Endothelial cell of umbilical vein (primary cell): ENCODE results near the gene HOXD8. TPM values are rescaled to one million over a fixed set of nuclear protein-coding genes. Genes with fewer than 3 reads are reported as not detected.

Source experiments
- BruUV-seq: library from RNA; stranded (reverse); fragments of 400-500 nt; replicated peaks from 2 replicates; lab custom pipeline; 2021; lab: Mats Ljungman, UMichigan
- CTCF ChIA-PET: fragments of 300-600, 350-600 bp; sonication (Branson Sonifier 250); formaldehyde crosslinking; loops from one replicate; lab custom pipeline; 2021; ENCODE audit warnings: antibody characterized with exemption, inconsistent platforms; lab: Charles Lee
- POLR2A ChIA-PET: fragments of 300-600, 350-600 bp; sonication (Branson Sonifier 250); formaldehyde crosslinking; loops from one replicate; lab custom pipeline; 2021; ENCODE audit warnings: antibody characterized with exemption, inconsistent platforms; lab: Charles Lee
- DNase-seq: peaks from one replicate; pipeline ENCODE4 v3.0.0-alpha.2; 2011; ENCODE audit warnings: low read depth, low spot score
- FAIRE-seq: peaks from 2 replicates; lab custom pipeline; 2011; peaks lifted over from hg19 to GRCh38; lab: Jason Lieb, UNC
- H2AFZ ChIP-seq: 2 replicates; pipeline ENCODE4 v1.6.0; 2012; ENCODE audit warnings: low read depth, low read length, control low read depth, inconsistent platforms
- H3K27ac ChIP-seq: 2 replicates; pipeline ENCODE4 v1.5.1; 2011; ENCODE audit warnings: low read depth, mild to moderate bottlenecking, control low read depth, low read length, moderate library complexity; ENCODE audit not compliant: insufficient read depth
- H3K27me3 ChIP-seq, 2 experiments: 2 replicates each; pipeline versions ENCODE4 v1.6.0 to v1.6.1; 2011; ENCODE audit warnings: low read length in 2 of 2, mixed read lengths in 1 of 2; ENCODE audit not compliant: control insufficient read depth in 2 of 2, insufficient read depth in 2 of 2
- H3K36me3 ChIP-seq, 2 experiments: 2 replicates in 1 of 2; 3 replicates in 1 of 2; pipeline ENCODE4 v1.5.1; 2011; ENCODE audit warnings: low read length in 2 of 2, mild to moderate bottlenecking in 1 of 2, moderate library complexity in 1 of 2; ENCODE audit not compliant: control insufficient read depth in 2 of 2, insufficient read depth in 2 of 2; ENCODE audit errors: extremely low read depth in 1 of 2
- H3K4me1 ChIP-seq: 3 replicates; pipeline ENCODE4 v1.5.1; 2011; ENCODE audit warnings: mild to moderate bottlenecking, low read length; ENCODE audit not compliant: control insufficient read depth, insufficient read depth; ENCODE audit errors: extremely low read depth
- H3K4me2 ChIP-seq: 2 replicates; pipeline ENCODE4 v1.6.1; 2011; ENCODE audit warnings: low read length, control low read depth, mixed read lengths; ENCODE audit not compliant: insufficient read depth
- H3K4me3 ChIP-seq, 3 experiments: fragments of 200-600 bp in 1 of 3; sonication (generic), shearing (Covaris generic) in 1 of 3; replicated peaks in 1 of 3; 2 replicates each; pipeline ENCODE4 v1.5.1; 2011 to 2016; ENCODE audit warnings: control low read depth in 3 of 3, low read length in 3 of 3, mild to moderate bottlenecking in 2 of 3, inconsistent platforms in 1 of 3, low read depth in 1 of 3, moderate library complexity in 1 of 3; ENCODE audit not compliant: insufficient read depth in 1 of 3
- H3K79me2 ChIP-seq: 2 replicates; pipeline ENCODE4 v1.6.0; 2012; ENCODE audit warnings: low read length, inconsistent platforms; ENCODE audit not compliant: control insufficient read depth, insufficient read depth
- H3K9ac ChIP-seq: replicated peaks from 2 replicates; pipeline ENCODE3; 2011; ENCODE audit warnings: low read length, control low read depth; ENCODE audit not compliant: insufficient read depth; ENCODE audit errors: extremely low read depth
- H3K9me1 ChIP-seq: replicated peaks from 3 replicates; pipeline ENCODE4 v1.6.0; 2011; ENCODE audit warnings: mild to moderate bottlenecking, low read length; ENCODE audit not compliant: control insufficient read depth, insufficient read depth; ENCODE audit errors: extremely low read depth
- H3K9me3 ChIP-seq: replicated peaks from 2 replicates; pipeline ENCODE4 v1.5.1; 2012; ENCODE audit warnings: low read length, inconsistent platforms; ENCODE audit not compliant: control insufficient read depth, insufficient read depth
- H4K20me1 ChIP-seq: replicated peaks from 2 replicates; pipeline ENCODE3; 2011; ENCODE audit warnings: mild to moderate bottlenecking, low read length; ENCODE audit not compliant: control insufficient read depth, insufficient read depth; ENCODE audit errors: extremely low read depth
- CTCF ChIP-seq, 2 donors: IDR thresholded peaks; 1 replicate in 1 of 2; 2 replicates in 1 of 2; pipeline ENCODE4 v1.5.1; 2011; ENCODE audit warnings: low read length in 2 of 2, mild to moderate bottlenecking in 2 of 2, moderate library complexity in 2 of 2, control low read depth in 1 of 2, inconsistent platforms in 1 of 2, low read depth in 1 of 2; ENCODE audit not compliant: insufficient read depth in 1 of 2; ENCODE audit errors: extremely low read depth in 1 of 2
- EZH2 ChIP-seq: IDR thresholded peaks from 2 replicates; pipeline ENCODE4 v1.6.1; 2012; ENCODE audit warnings: borderline replicate concordance, low read depth, mild to moderate bottlenecking, moderate library complexity, low read length, inconsistent platforms; ENCODE audit not compliant: severe bottlenecking
- FOS ChIP-seq: IDR thresholded peaks from 2 replicates; pipeline ENCODE4 v1.6.1; 2011; ENCODE audit warnings: mild to moderate bottlenecking, low read length, moderate library complexity, borderline replicate concordance; ENCODE audit not compliant: insufficient read depth
- GATA2 ChIP-seq: IDR thresholded peaks from 2 replicates; pipeline ENCODE4 v1.7.0; 2011; ENCODE audit warnings: low read depth, mild to moderate bottlenecking, moderate library complexity, mixed read lengths, low read length; ENCODE audit not compliant: insufficient read length, insufficient read depth
- JUN ChIP-seq: IDR thresholded peaks from 2 replicates; pipeline ENCODE4 v1.6.1; 2011; ENCODE audit warnings: borderline replicate concordance, low read depth; ENCODE audit not compliant: insufficient read length, insufficient read depth
- MAX ChIP-seq: IDR thresholded peaks from 2 replicates; pipeline ENCODE4 v1.6.1; 2011; ENCODE audit not compliant: insufficient read depth, insufficient read length
- MYC ChIP-seq: IDR thresholded peaks from one replicate; pipeline ENCODE4 v1.6.1; 2011; ENCODE audit warnings: mild to moderate bottlenecking, low read depth, low read length
- POLR2A ChIP-seq: IDR thresholded peaks from 2 replicates; pipeline ENCODE4 v1.6.1; 2012; ENCODE audit warnings: low read depth, mild to moderate bottlenecking, control low read depth, low read length
- POLR2AphosphoS5 ChIP-seq: IDR thresholded peaks from 2 replicates; pipeline ENCODE4 v1.6.1; 2012; ENCODE audit warnings: low read depth, mild to moderate bottlenecking, control low read depth, low read length, moderate library complexity; ENCODE audit not compliant: insufficient read depth
- dilution Hi-C: fragments of 300-500 bp; cut with MboI; formaldehyde crosslinking; loops from one replicate; pipeline ENCODE4 v1.15.0; 2019; ENCODE audit warnings: low sequenced_read_pairs; ENCODE audit not compliant: extremely low pct_ligation_motif_present
- intact Hi-C: fragments of 100-400 bp; cut with micrococcal nuclease; formaldehyde crosslinking; loops from one replicate; pipeline ENCODE4 v1.10.0; 2022
- polyA plus RNA-seq, 4 experiments: library from polyadenylated mRNA; depleted of rRNA in 3 of 4; stranded (reverse) in 3 of 4; unstranded in 1 of 4; fragments of >200 nt; gene quantifications; 2 replicates each; pipeline versions ENCODE4 v1.2.1 to v1.2.3, GENCODE V29; 2011 to 2012; ENCODE audit warnings: missing spikeins in 1 of 4
- total RNA-seq: library from RNA; stranded (reverse); gene quantifications from 2 replicates; pipeline ENCODE4 v1.2.3, GENCODE V29; 2021

The HOXD8 gene
- total and polyA plus RNA-seq, 2 donors (not counting 3 experiments of a cell fraction or from before 2014, with no cell fraction given): 6.4 to 15.6 TPM

GRCh38 chr2:176081837-176082524 lies 47.5 kb upstream of the HOXD8 start:
- Histone ChIP-seq H3K79me2 (no peaks in the 10 kb centered on the region), H3K4me2 (no peak overlapping the region), H3K9me1 (no peaks in the 10 kb centered on the region), H3K27ac (no peak overlapping the region), H4K20me1 (peaks cover 2% of the 10 kb centered on the region), H3K4me3 (no peak overlapping the region), H3K9me3 (no peaks in the 10 kb centered on the region), H3K36me3 (no peaks in the 10 kb centered on the region), H2AFZ (no peak overlapping the region), H3K4me1 (no peaks in the 10 kb centered on the region), H3K9ac (no peak overlapping the region), H3K27me3 (peaks cover 83 to 97% of the 10 kb centered on the region in 2 experiments)
- ChIA-PET POLR2A (no interaction called here), CTCF (interaction anchor here (1.4 to 1.6 kb wide), 3 partner anchors 14 to 29 kb away, joined by 4 to 6 read pairs (median 4); no protein-coding TSS in a partner anchor)
- FAIRE-seq: no peak
- no TSS peak for BruUV-seq
- TF ChIP-seq FOS (no peak), EZH2 (peak; percentile 98)
- intact Hi-C loops: loop anchor here (2.0 kb wide), 2 partner anchors 15 to 79 kb away; partner anchors contain the start of gene LNPK
- no peak for DNase-seq
- dilution Hi-C loops: no loop called here

- Histone ChIP-seq H3K9ac (no peak overlapping the region), H3K4me2 (no peak overlapping the region), H3K9me1 (no peaks in the 10 kb centered on the region), H2AFZ (no peak overlapping the region), H3K4me1 (no peaks in the 10 kb centered on the region), H3K27ac (no peak overlapping the region), H4K20me1 (no peaks in the 10 kb centered on the region), H3K9me3 (no peaks in the 10 kb centered on the region), H3K36me3 (no peaks in the 10 kb centered on the region), H3K27me3 (peaks cover 86 to 97% of the 10 kb centered on the region in 2 experiments), H3K4me3 (no peak overlapping the region), H3K79me2 (no peaks in the 10 kb centered on the region)
- CTCF ChIA-PET: interaction anchor here (1.0 to 1.4 kb wide), 2 partner anchors 13 to 15 kb away, joined by 3 to 6 read pairs; no protein-coding TSS in a partner anchor
- DNase-seq (no peak), FAIRE-seq (no peak)
- POLR2A ChIA-PET: interaction anchor here (0.6 kb wide), 1 partner anchor 751 kb away, joined by 3 read pairs; no protein-coding TSS in a partner anchor
- dilution Hi-C loops: no loop called here
- BruUV-seq: no TSS peak
- TF ChIP-seq CTCF (IDR thresholded peaks at IDR 0.05; ENCODE audit: extremely low read depth in 1 of 2, insufficient read depth in 1 of 2, low read depth in 1 of 2, low read length in 2 of 2) (no peak), GATA2 (no peak), EZH2 (no peak), FOS (no peak), MYC (no peak), POLR2AphosphoS5 (no peak), JUN (no peak), POLR2A (no peak), MAX (no peak)
- intact Hi-C loops: no loop called here
These were observed 47.0 kb upstream of the HOXD8 start for GRCh38 chr2:176082525-176082823.
